SK-MEL-5 (cell line): ENCODE results near the gene CEPT1. TPM values are rescaled to one million over a fixed set of nuclear protein-coding genes. Genes with fewer than 3 reads are reported as not detected.
"Not testable (repeated sequence)": the region's sequence is repeated elsewhere in the genome, so short reads cannot be mapped to it uniquely, and the experiment has no call there.

ENCODE experiments used
- DNase-seq: peaks from one replicate; pipeline ENCODE4 v3.0.0-alpha.2; 2016; ENCODE audit warnings: low read depth, low spot score
- in situ Hi-C: cut with HindIII; loops from 2 replicates; pipeline ENCODE4 v1.10.0; 2016; ENCODE audit warnings: low sequenced_read_pairs, high pct_unique_total_duplicates, low pct_unique_long_range_greater_than_20kb
- polyA plus RNA-seq, 2 experiments: library from polyadenylated mRNA; depleted of rRNA; stranded (reverse); fragments of >200 nt; gene quantifications; 2 replicates each; pipeline ENCODE4 v1.2.3, GENCODE V29; 2015
- total RNA-seq: library from RNA; depleted of rRNA; stranded (reverse); fragments of >200 nt; shearing (Covaris generic); gene quantifications from 2 replicates; pipeline ENCODE4 v1.2.3, GENCODE V29; 2014; rRNA removed

The CEPT1 gene
- total RNA-seq, result 25.1 and 29.1 TPM in 2 replicates
- 18.7 and 22.7 TPM in 2 replicates for polyA plus RNA-seq (2015; cell fraction: cytosol; rRNA removed)
- polyA plus RNA-seq (2015; cell fraction: nucleus; rRNA removed), result 38.7 and 45.9 TPM in 2 replicates

- DNase-seq, result peak; percentile 92
- in situ Hi-C loops, result no loop called here
These were observed at the start of gene CEPT1, which contains the start of gene DRAM2 for GRCh38 chr1:111139956-111140679. Gene CEPT1, plus strand, starts transcription at chr1:111140223. Its CDS starts 7,492 bp downstream, at chr1:111147715. Gene DRAM2, minus strand, starts transcription at chr1:111140093. Its CDS starts 8,539 bp downstream, at chr1:111131554.

- in situ Hi-C loops, DNase-seq: not testable (repeated sequence)
These were observed 44.6 kb upstream of the CEPT1 start for GRCh38 chr1:111095421-111095820.

- in situ Hi-C loops, result no loop called here
- DNase-seq, result no peak
These were observed 42.5 kb upstream of the CEPT1 start for GRCh38 chr1:111097356-111098099.

- no peak for DNase-seq
- in situ Hi-C loops, result no loop called here
These were observed 40.7 kb upstream of the CEPT1 start for GRCh38 chr1:111099289-111099688.

- in situ Hi-C loops, result no loop called here
- DNase-seq, result no peak
These were observed 38.0 kb upstream of the CEPT1 start for GRCh38 chr1:111101854-111102642.

GRCh38 chr1:111104981-111105380, 35.0 kb upstream of the CEPT1 start:
- DNase-seq, result no peak
- in situ Hi-C loops, result no loop called here

- no peak for DNase-seq
- in situ Hi-C loops, result no loop called here
These were observed 29.7 kb upstream of the CEPT1 start for GRCh38 chr1:111110197-111110899.

GRCh38 chr1:111116496-111116895, 23.5 kb upstream of the CEPT1 start:
- in situ Hi-C loops, result no loop called here
- no peak for DNase-seq

- no peak for DNase-seq
- in situ Hi-C loops, result no loop called here
These were observed 13.7 kb upstream of the CEPT1 start for GRCh38 chr1:111126354-111126753.

- no peak for DNase-seq
- in situ Hi-C loops, result no loop called here
These were observed 11.9 kb upstream of the CEPT1 start for GRCh38 chr1:111127923-111128643.

GRCh38 chr1:111129376-111129775, 10.6 kb upstream of the CEPT1 start:
- DNase-seq, result no peak
- in situ Hi-C loops, result no loop called here

- no peak for DNase-seq
- in situ Hi-C loops, result no loop called here
These were observed 8.3 kb upstream of the CEPT1 start for GRCh38 chr1:111131693-111132092.

- in situ Hi-C loops, result no loop called here
- DNase-seq, result no peak
These were observed 6.2 kb upstream of the CEPT1 start for GRCh38 chr1:111133866-111134265.

- DNase-seq, result peak; percentile 60
- in situ Hi-C loops, result no loop called here
These were observed 583 bp upstream of the CEPT1 start for GRCh38 chr1:111139324-111139955.

GRCh38 chr1:111140680-111140967, 601 bp downstream of the CEPT1 start:
- DNase-seq, result peak; percentile 42
- in situ Hi-C loops, result no loop called here
